Transverse colon (tissue), 4 donors: ENCODE results near the gene NSL1. TPM values are rescaled to one million over a fixed set of nuclear protein-coding genes. Genes with fewer than 3 reads are reported as not detected.
A peak's percentile ranks its signal among the peaks of the same experiment; 100 is the strongest.
"Not testable (repeated sequence)": the region's sequence is repeated elsewhere in the genome, so short reads cannot be mapped to it uniquely, and the experiment has no call there.

Source experiments
- DNase-seq: peaks from one replicate; pipeline ENCODE4 v3.0.0-alpha.2; 2019
- H3K27ac ChIP-seq, 4 donors: fragments of 200-600 bp; sonication (generic); 2 replicates each; pipeline ENCODE4 v1.5.1; 2016 to 2018; ENCODE audit warnings: inconsistent platforms in 4 of 4
- H3K27me3 ChIP-seq: fragments of 200-600 bp; sonication (generic); 2 replicates; pipeline ENCODE4 v1.5.1; 2017; ENCODE audit warnings: inconsistent platforms
- H3K36me3 ChIP-seq, 4 donors: fragments of 200-600 bp; sonication (generic); 2 replicates each; pipeline ENCODE4 v1.5.1; 2017 to 2019; ENCODE audit warnings: inconsistent platforms in 4 of 4
- H3K4me1 ChIP-seq, 4 donors: fragments of 200-600 bp; sonication (generic); 2 replicates each; pipeline ENCODE4 v1.5.1; 2017 to 2020; ENCODE audit warnings: inconsistent platforms in 4 of 4
- H3K4me3 ChIP-seq, 4 donors: fragments of 200-600 bp; sonication (generic); 1 replicate in 1 of 4; 2 replicates in 3 of 4; pipeline versions ENCODE4 v1.5.1 to v1.6.1; 2017 to 2019; ENCODE audit warnings: inconsistent platforms in 4 of 4
- H3K9me3 ChIP-seq, 2 donors: fragments of 200-600 bp; sonication (generic); 2 replicates each; pipeline ENCODE4 v1.5.1; 2017 to 2019; ENCODE audit warnings: inconsistent platforms in 2 of 2
- EP300 ChIP-seq: sonication (generic); formaldehyde crosslinking; IDR thresholded peaks from one replicate; pipeline ENCODE4 v1.6.1; 2017; ENCODE audit warnings: antibody characterized with exemption, low read depth
- POLR2A ChIP-seq: fragments of 450-650 bp; IDR thresholded peaks from one replicate; pipeline ENCODE4 v1.6.1; 2016; ENCODE audit warnings: antibody characterized with exemption, mild to moderate bottlenecking, moderate library complexity
- POLR2AphosphoS5 ChIP-seq, 3 donors: sonication (generic); formaldehyde crosslinking; IDR thresholded peaks; one replicate each; pipeline ENCODE4 v1.6.1; 2016; ENCODE audit warnings: antibody characterized with exemption in 3 of 3
- whole genome bisulfite sequencing, 2 donors: methylation state at CpG; one replicate each; pipeline ENCODE4 v1.1.5; 2018; ENCODE audit warnings: low coverage in 1 of 2; 5-methylcytosine and 5-hydroxymethylcytosine counted together
- in situ Hi-C, 4 donors: fragments of 200-750 bp; cut with MboI; loops; one replicate each; pipeline versions ENCODE4 v1.15.0 to v1.15.1; 2017; ENCODE audit warnings: low sequenced_read_pairs in 3 of 4, low pct_ligation_motif_present in 1 of 4, low pct_unique_long_range_greater_than_20kb in 1 of 4
- intact Hi-C: fragments of 100-400 bp; cut with DNase I; formaldehyde crosslinking; loops from one replicate; pipeline ENCODE4 v1.15.1; 2023; ENCODE audit warnings: low total_unique reads
- total RNA-seq, 4 donors: library from RNA; depleted of rRNA; stranded (reverse); fragments of >200 nt; gene quantifications; one replicate each; pipeline ENCODE4 v1.1.0, GENCODE V29; 2016
- TF ChIP-seq, protein P1 (sequence below), 5 experiments: fragments of 200-600 bp in 3 of 5; fragments of 450-650 bp in 2 of 5; sonication (generic) in 3 of 5; IDR thresholded peaks; 1 replicate in 2 of 5; 2 replicates in 3 of 5; pipeline ENCODE4 v1.5.1; 2016 to 2017; ENCODE audit warnings: antibody characterized with exemption in 5 of 5, inconsistent platforms in 3 of 5, mild to moderate bottlenecking in 2 of 5, moderate library complexity in 1 of 5

NSL1 gene, protein sequence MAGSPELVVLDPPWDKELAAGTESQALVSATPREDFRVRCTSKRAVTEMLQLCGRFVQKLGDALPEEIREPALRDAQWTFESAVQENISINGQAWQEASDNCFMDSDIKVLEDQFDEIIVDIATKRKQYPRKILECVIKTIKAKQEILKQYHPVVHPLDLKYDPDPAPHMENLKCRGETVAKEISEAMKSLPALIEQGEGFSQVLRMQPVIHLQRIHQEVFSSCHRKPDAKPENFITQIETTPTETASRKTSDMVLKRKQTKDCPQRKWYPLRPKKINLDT
- total RNA-seq: 10 to 100 TPM in 3 of 4 donors, 1 to 10 TPM in 1; 4.2 to 33.7 (median 28.4) TPM

DNA sequence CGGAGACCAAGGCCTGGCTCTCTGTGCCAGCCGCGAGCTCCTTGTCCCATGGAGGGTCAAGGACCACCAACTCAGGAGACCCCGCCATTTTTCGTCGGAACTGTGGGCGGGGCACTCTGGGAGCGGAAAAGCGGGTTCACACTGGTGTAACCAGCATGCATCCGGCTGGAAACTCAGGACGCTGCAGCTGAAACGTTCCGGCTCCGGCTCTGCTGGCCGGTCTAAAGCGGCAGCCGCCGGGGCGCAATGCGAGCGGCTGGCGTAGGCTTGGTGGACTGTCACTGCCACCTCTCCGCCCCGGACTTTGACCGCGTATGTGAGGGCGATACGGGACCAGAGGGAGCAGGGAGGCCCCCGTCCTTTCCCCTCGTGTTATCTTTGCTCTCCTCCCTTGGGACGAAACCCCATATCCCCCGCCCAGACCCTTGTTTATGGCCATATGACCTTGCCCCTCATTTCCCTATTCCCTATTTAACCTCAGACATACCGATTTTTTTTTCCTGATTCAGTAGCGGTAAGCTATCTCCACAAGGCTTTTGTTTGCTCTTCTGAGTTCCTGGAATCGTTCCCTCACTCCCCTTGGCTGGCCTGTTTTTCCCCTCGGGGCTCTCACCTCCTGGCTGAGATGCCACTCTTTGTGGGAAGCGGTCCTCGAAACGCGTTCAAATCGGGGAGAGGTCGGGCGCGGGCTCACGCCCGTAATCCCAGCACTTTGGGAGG, at the start of gene NSL1, which contains the start of gene TATDN3:
NSL1 (minus strand) TSS at position 102 of the 720 bp plus-strand sequence; CDS start at position 88, 14 bp downstream.
TATDN3 (plus strand) TSS at position 219 of the 720 bp plus-strand sequence; CDS start at position 247, 28 bp downstream.
- Histone ChIP-seq H3K36me3 (peaks cover 0 to 6% (median 1%) of the 10 kb centered on the region in 4 donors), H3K9me3 (no peaks in the 10 kb centered on the region), H3K4me1 (peaks cover 9 to 47% (median 22%) of the 10 kb centered on the region in 4 donors), H3K27me3 (no peaks in the 10 kb centered on the region), H3K4me3 (peak within 1 kb of the TSS; percentile 72 to 93 (median 90)), H3K27ac (peak within 1 kb of the TSS; percentile 90 to 99 (median 96))
- no peak for TF ChIP-seq EP300
- TF ChIP-seq, protein P1, sequence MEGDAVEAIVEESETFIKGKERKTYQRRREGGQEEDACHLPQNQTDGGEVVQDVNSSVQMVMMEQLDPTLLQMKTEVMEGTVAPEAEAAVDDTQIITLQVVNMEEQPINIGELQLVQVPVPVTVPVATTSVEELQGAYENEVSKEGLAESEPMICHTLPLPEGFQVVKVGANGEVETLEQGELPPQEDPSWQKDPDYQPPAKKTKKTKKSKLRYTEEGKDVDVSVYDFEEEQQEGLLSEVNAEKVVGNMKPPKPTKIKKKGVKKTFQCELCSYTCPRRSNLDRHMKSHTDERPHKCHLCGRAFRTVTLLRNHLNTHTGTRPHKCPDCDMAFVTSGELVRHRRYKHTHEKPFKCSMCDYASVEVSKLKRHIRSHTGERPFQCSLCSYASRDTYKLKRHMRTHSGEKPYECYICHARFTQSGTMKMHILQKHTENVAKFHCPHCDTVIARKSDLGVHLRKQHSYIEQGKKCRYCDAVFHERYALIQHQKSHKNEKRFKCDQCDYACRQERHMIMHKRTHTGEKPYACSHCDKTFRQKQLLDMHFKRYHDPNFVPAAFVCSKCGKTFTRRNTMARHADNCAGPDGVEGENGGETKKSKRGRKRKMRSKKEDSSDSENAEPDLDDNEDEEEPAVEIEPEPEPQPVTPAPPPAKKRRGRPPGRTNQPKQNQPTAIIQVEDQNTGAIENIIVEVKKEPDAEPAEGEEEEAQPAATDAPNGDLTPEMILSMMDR (IDR thresholded peaks at IDR 0.05): no peak
- peak; percentile 80 to 92 (median 90) for TF ChIP-seq POLR2AphosphoS5 (IDR thresholded peaks at IDR 0.05)
- TF ChIP-seq POLR2A: peak; percentile 89
- intact Hi-C loops (loop anchor here (10.0 kb wide), 2 partner anchors 317 to 547 kb away; no protein-coding TSS in a partner anchor), in situ Hi-C loops (loop anchor here in 1 of 4 donors (25.0 kb wide), 1 partner anchor 130 kb away; no protein-coding TSS in a partner anchor)
- DNase-seq: peak; percentile 94
- WGBS, 2 donors: 0 to 1% methylated on average over 11 to 45 of the region's 46 CpGs

DNA sequence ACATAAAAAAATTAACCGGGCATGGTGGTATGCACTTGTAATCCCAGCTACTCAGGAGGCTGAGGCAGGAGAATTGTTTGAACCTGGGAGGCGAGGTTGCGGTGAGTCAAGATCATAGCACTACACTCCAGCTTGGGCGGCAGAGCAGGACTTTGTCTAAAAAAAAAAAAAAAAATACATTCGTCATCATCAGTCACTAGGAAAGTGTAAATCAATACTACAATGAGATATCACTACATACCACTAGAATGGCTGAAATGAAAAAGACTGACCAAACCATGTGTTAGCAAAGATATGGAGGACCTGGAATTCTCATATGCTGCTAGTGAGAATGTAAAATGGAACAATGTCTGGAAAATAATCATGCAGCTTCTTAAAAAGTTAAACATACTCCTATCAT, 46.6 kb upstream of the NSL1 start:
- H3K27ac ChIP-seq: no peak overlapping the region
- no peak overlapping the region for H3K4me3 ChIP-seq
- intact Hi-C loops (no loop called here), in situ Hi-C loops (no loop called here)
- no peaks in the 10 kb centered on the region for H3K9me3 ChIP-seq
- no peaks in the 10 kb centered on the region for H3K36me3 ChIP-seq
- DNase-seq: no peak
- TF ChIP-seq POLR2A: no peak
- no peak for TF ChIP-seq POLR2AphosphoS5 (IDR thresholded peaks at IDR 0.05)
- TF ChIP-seq, protein P1 (IDR thresholded peaks at IDR 0.05): no peak
- TF ChIP-seq EP300: no peak
- H3K4me1 ChIP-seq: peaks cover 0 to 12% (median 0%) of the 10 kb centered on the region in 4 donors
- 86 to 91% methylated on average over 4 to 5 of the region's 5 CpGs for WGBS, 2 donors
- H3K27me3 ChIP-seq: no peaks in the 10 kb centered on the region

DNA sequence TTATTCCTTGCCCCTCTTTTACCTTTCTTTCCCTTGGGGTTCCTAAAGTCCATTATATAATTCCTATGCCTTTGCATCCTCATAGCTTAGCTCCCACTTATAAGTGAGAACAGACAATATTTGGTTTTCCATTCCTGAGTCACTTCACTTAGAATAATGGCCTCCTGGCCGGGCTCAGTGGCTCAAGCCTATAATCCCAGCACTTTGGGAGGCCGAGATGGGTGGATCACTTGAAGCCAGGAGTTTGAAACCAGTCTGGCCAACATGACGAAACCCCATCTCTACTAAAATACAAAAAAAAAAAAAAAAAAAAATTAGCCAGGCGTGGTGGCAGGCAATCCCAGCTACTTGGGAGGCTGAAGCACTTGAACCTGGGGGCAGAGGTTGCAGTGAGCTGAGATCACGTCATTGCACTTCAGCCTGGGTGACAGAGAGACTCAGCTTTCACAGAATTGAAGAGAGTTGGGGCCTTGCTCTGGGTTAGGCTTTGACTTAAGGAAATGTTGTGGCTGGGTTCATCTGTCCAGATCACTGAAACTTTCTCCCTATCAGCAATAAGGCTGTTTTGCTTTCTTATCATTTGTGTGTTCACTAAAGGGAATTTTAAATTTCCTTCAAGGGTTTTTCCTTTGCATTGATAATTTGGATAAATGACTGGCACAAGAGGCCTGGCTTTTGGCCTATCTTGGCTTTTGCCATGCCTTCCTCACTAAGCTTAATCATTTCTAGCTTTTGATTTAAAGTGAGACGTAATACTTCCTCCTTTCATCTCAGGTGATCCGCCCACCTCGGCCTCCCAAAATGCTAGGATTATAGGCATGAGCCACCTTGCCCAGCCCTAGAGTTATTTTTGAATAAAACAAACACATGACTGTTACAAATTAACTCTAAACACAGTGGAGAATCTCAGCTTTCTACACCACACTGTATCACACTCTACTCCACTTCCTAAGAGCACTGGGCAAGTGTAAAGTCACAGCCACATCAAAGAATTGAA, 41.9 kb upstream of the NSL1 start:
- 40 to 44% methylated on average over 8 of the region's 8 CpGs for WGBS, 2 donors

DNA sequence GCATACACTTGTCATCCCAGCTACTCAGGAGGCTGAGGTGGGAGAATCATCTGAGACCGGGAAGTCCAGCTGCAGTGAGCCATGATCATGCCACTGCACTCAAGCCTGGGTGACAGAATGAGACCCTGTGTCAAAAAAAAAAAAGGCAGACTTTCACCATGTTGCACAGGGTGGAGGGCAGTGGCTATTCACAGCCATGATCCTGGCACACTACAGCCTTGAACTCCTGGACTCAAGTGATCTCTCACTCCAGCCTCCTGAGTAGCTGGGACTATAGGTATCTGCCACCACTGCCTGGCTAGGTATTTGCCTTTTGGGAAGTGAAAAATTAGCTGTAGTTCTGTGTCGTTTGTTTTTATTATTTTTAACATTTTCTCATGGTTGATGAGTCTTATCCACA, 36.8 kb upstream of the NSL1 start:
- TF ChIP-seq POLR2AphosphoS5 (IDR thresholded peaks at IDR 0.05): no peak
- TF ChIP-seq, protein P1 (IDR thresholded peaks at IDR 0.05): no peak
- TF ChIP-seq POLR2A: no peak
- no peak for TF ChIP-seq EP300
- intact Hi-C loops (no loop called here), in situ Hi-C loops (no loop called here)
- Histone ChIP-seq H3K4me1 (peaks cover 0 to 29% (median 11%) of the 10 kb centered on the region in 4 donors), H3K27ac (peak overlapping the region; percentile 45 to 72 (median 62)), H3K9me3 (peaks cover 12 to 15% of the 10 kb centered on the region in 2 donors), H3K36me3 (no peaks in the 10 kb centered on the region), H3K27me3 (no peaks in the 10 kb centered on the region), H3K4me3 (no peak overlapping the region)
- DNase-seq: no peak
- 61 to 79% methylated on average over 2 of the region's 2 CpGs for WGBS, 2 donors

More for the DNA sequence above, 41.9 kb upstream of the NSL1 start:
- H3K4me1 ChIP-seq: peaks cover 0 to 28% (median 3%) of the 10 kb centered on the region in 4 donors
- peak overlapping the region; percentile 66 to 78 (median 73) for H3K27ac ChIP-seq
- peak; percentile 66 for DNase-seq
- intact Hi-C loops, H3K9me3 ChIP-seq, H3K27me3 ChIP-seq, in situ Hi-C loops, H3K36me3 ChIP-seq, H3K4me3 ChIP-seq: not testable (repeated sequence)
